22Rv1 (cell line): ENCODE measurements around the gene MRPL50.

ENCODE experiments used
- H3K27ac ChIP-seq: fragments of 450-650 bp; 2 replicates; pipeline ENCODE4 v1.5.1; 2017
- CTCF ChIP-seq: fragments of 450-650 bp; IDR thresholded peaks from 2 replicates; pipeline ENCODE4 v1.5.1; 2017; ENCODE audit warnings: mild to moderate bottlenecking
- ZFX ChIP-seq: fragments of 450-650 bp; IDR thresholded peaks from 2 replicates; pipeline ENCODE4 v1.6.1; 2017; ENCODE audit warnings: antibody characterized with exemption, borderline replicate concordance

The MRPL50 gene

GRCh38 chr9:101440714-101441230, 42.4 kb upstream of the MRPL50 start:
- no peak overlapping the region for H3K27ac ChIP-seq
- TF ChIP-seq CTCF: no peak
- no peak for TF ChIP-seq ZFX

DNA sequence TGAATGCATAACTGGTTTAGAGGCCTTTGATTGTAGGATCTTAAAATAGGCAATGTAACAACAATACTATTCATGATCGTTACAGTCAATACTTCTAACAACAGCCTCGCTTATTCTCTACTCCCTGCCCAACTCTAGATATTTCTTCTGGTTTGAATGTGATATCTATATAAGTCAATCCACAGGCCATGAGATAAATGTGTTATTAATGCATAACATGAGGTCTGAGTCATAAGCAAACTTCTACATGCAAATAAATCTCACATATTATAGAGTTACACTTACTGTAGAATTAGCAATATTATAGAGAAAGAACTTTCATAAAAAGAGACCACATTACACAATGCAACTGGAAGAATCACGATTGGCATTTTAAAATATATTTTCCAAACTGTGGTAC, 40.1 kb upstream of the MRPL50 start:
- no peak overlapping the region for H3K27ac ChIP-seq

GRCh38 chr9:101437806-101438232, 39.4 kb upstream of the MRPL50 start:
- TF ChIP-seq ZFX (no peak), CTCF (no peak)
- no peak overlapping the region for H3K27ac ChIP-seq

More for the DNA sequence above, 40.1 kb upstream of the MRPL50 start:
- TF ChIP-seq CTCF: no peak
- no peak for TF ChIP-seq ZFX

- H3K27ac ChIP-seq: no peak within 1 kb of the TSS
- TF ChIP-seq ZFX (no peak), CTCF (no peak)
Observed at GRCh38 chr9:101435601-101436079, 37.2 kb upstream of the MRPL50 start, which contains the start of gene ALDOB. Gene ALDOB (minus strand): TSS chr9:101435774. CDS start chr9:101430887, 4,887 bp downstream.

DNA sequence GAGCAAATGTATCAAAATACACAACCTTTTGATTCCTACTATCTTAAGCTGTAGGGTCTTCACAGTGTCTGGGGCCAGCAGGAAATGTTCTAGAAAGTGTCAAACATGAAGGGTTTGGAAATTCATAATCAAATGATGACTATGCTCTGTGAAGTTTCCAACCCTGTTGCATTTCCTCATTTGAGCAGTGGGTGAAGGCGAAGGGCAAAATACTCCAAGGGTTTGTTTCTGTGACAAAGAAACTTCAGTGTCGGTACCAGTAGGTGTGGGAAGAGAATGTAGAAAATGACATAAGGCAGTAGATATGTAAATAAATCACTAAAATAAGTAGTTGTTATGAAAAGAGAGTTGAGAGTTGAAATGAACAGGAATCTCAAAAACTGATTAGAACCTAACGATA, 36.6 kb upstream of the MRPL50 start:
- TF ChIP-seq CTCF (no peak), ZFX (no peak)
- H3K27ac ChIP-seq: no peak overlapping the region

DNA sequence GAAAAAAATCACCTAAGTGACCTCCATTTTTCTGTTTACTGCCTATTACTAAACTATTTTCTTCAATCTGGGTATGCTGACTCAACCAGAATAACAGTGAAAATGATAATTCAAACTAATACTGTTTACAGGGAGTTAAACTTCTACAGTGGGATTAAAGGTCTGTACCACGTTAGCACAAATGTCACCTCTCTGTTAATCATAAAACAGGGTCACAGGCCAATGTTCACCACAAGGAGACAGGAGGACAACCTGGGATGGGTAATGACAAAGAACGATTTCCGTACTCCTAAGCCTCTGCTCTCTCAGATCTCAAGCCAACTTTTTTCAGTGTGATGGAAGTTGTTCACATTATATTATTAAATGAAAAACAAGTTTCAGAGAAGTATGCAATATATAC, 34.8 kb upstream of the MRPL50 start:
- TF ChIP-seq ZFX (no peak), CTCF (no peak)
- no peak overlapping the region for H3K27ac ChIP-seq

DNA sequence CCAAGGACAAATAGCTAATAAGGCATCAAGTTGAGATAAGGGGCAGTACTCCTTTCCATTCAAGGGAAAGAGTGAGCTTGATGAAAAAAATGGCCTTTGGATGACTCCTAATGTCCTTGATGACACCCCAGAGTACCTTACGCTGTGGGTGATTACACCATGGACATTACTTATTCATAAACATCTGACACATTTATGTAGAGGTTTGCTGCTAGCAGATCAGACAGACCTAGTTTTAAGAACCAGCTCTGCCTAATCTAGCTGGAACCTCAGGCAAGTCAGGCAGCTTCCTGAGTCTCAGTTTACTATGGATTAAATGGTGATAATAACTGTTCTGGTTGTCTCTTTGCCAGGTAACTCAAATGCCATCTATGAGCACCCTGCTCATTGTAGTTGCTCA, 34.3 kb upstream of the MRPL50 start:
- no peak overlapping the region for H3K27ac ChIP-seq
- TF ChIP-seq CTCF (no peak), ZFX (no peak)
